Esophagus squamous epithelium (tissue), 5 donors: ENCODE measurements around the gene C3orf70. TPM values are rescaled to one million over a fixed set of nuclear protein-coding genes. Genes with fewer than 3 reads are reported as not detected.

Experiments used
- DNase-seq: peaks from one replicate; lab custom pipeline; 2025; lab: John Stamatoyannopoulos, UW
- H3K27ac ChIP-seq, 4 donors: fragments of 200-600 bp; sonication (generic); one replicate each; pipeline ENCODE4 v1.5.1; 2016 to 2019; ENCODE audit warnings: mild to moderate bottlenecking in 1 of 4
- H3K27me3 ChIP-seq, 4 donors: fragments of 200-600 bp; sonication (generic); 1 replicate in 3 of 4; 2 replicates in 1 of 4; pipeline versions ENCODE4 v1.5.1 to v1.6.0; 2017 to 2021; ENCODE audit warnings: antibody characterized with exemption in 1 of 4
- H3K36me3 ChIP-seq, 3 donors: fragments of 200-600 bp; sonication (generic); one replicate each; pipeline ENCODE4 v1.5.1; 2016 to 2019
- H3K4me1 ChIP-seq, 3 donors: fragments of 200-600 bp; sonication (generic); one replicate each; pipeline ENCODE4 v1.5.1; 2017 to 2019
- H3K4me3 ChIP-seq, 4 donors: fragments of 200-600 bp; sonication (generic); 1 replicate in 3 of 4; 2 replicates in 1 of 4; pipeline ENCODE4 v1.5.1; 2016 to 2019; ENCODE audit warnings: mild to moderate bottlenecking in 2 of 4, moderate library complexity in 1 of 4
- H3K9me3 ChIP-seq, 3 donors: fragments of 200-600 bp; sonication (generic); one replicate each; pipeline ENCODE4 v1.5.1; 2016 to 2019
- CTCF ChIP-seq, 6 experiments: fragments of 450-650 bp in 4 of 6; fragments of 200-600 bp in 2 of 6; sonication (generic) in 2 of 6; IDR thresholded peaks; one replicate each; pipeline ENCODE4 v1.5.1; 2016 to 2019; ENCODE audit warnings: antibody characterized with exemption in 6 of 6, mild to moderate bottlenecking in 4 of 6, moderate library complexity in 4 of 6
- POLR2A ChIP-seq, 4 donors: fragments of 450-650 bp; IDR thresholded peaks; one replicate each; pipeline ENCODE4 v1.6.1; 2017; ENCODE audit warnings: antibody characterized with exemption in 4 of 4, mild to moderate bottlenecking in 4 of 4, moderate library complexity in 3 of 4
- WGBS, 2 donors: methylation state at CpG; one replicate each; pipeline ENCODE4 v1.1.5; 2018; 5-methylcytosine and 5-hydroxymethylcytosine counted together
- intact Hi-C: fragments of 100-400 bp; cut with DNase I; formaldehyde crosslinking; loops from one replicate; pipeline ENCODE4 v1.15.0; 2022
- total RNA-seq, 4 donors: library from RNA; depleted of rRNA; stranded (reverse); fragments of >200 nt; gene quantifications; one replicate each; pipeline ENCODE4 v1.1.0, GENCODE V29; 2016
- donor health status: DM: yes; HTN: yes; CAD: no.

C3orf70 gene
- total RNA-seq, 4 donors from 2014 or later: 0.57 to 8.6 (median 1.3) TPM

- no peak for DNase-seq
- no peaks in the 10 kb centered on the region for H3K36me3 ChIP-seq
- TF ChIP-seq POLR2A (IDR thresholded peaks at IDR 0.05) (no peak), CTCF (IDR thresholded peaks at IDR 0.05) (no peak)
- no peak overlapping the region for H3K27ac ChIP-seq
- peaks cover 0 to 5% (median 0%) of the 10 kb centered on the region in 4 donors for H3K27me3 ChIP-seq
- no peaks in the 10 kb centered on the region for H3K4me1 ChIP-seq
- H3K9me3 ChIP-seq: no peaks in the 10 kb centered on the region
- 48 to 58% methylated on average over 4 of the region's 7 CpGs for WGBS, 2 donors
- H3K4me3 ChIP-seq: no peak overlapping the region
- intact Hi-C loops: no loop called here
Observed at GRCh38 chr3:185071287-185071800, 81.5 kb downstream of the C3orf70 start.

GRCh38 chr3:185070491-185071286 lies 82.2 kb downstream of the C3orf70 start:
- peak in 1 of 6 experiments; percentile 32 for TF ChIP-seq CTCF (IDR thresholded peaks at IDR 0.05)
- TF ChIP-seq POLR2A (IDR thresholded peaks at IDR 0.05): no peak
- intact Hi-C loops: no loop called here
- H3K27me3 ChIP-seq: peaks cover 0 to 5% (median 0%) of the 10 kb centered on the region in 4 donors
- no peak for DNase-seq
- no peak overlapping the region for H3K27ac ChIP-seq
- H3K4me1 ChIP-seq: no peaks in the 10 kb centered on the region
- no peaks in the 10 kb centered on the region for H3K36me3 ChIP-seq
- no peaks in the 10 kb centered on the region for H3K9me3 ChIP-seq
- no peak overlapping the region for H3K4me3 ChIP-seq
- 12 to 81% methylated on average over 3 to 9 of the region's 22 CpGs for WGBS, 2 donors

- Histone ChIP-seq H3K36me3 (no peaks in the 10 kb centered on the region), H3K27ac (no peak overlapping the region), H3K9me3 (no peaks in the 10 kb centered on the region), H3K27me3 (peaks cover 0 to 12% (median 0%) of the 10 kb centered on the region in 4 donors), H3K4me3 (no peak overlapping the region), H3K4me1 (no peaks in the 10 kb centered on the region)
- 74 to 86% methylated on average over 10 of the region's 28 CpGs for WGBS, 2 donors
- TF ChIP-seq CTCF (IDR thresholded peaks at IDR 0.05) (no peak), POLR2A (IDR thresholded peaks at IDR 0.05) (no peak)
- intact Hi-C loops: no loop called here
- DNase-seq: no peak
Observed at GRCh38 chr3:185069037-185070030, 83.5 kb downstream of the C3orf70 start.

- Histone ChIP-seq H3K4me3 (no peak overlapping the region), H3K27ac (no peak overlapping the region), H3K9me3 (no peaks in the 10 kb centered on the region), H3K4me1 (no peaks in the 10 kb centered on the region), H3K36me3 (no peaks in the 10 kb centered on the region), H3K27me3 (peaks cover 0 to 12% (median 0%) of the 10 kb centered on the region in 4 donors)
- no peak for DNase-seq
- intact Hi-C loops: no loop called here
- 46 to 54% methylated on average over 11 of the region's 11 CpGs for WGBS, 2 donors
- TF ChIP-seq CTCF (IDR thresholded peaks at IDR 0.05) (no peak), POLR2A (IDR thresholded peaks at IDR 0.05) (no peak)
Observed at GRCh38 chr3:185067173-185067572, 85.7 kb downstream of the C3orf70 start.
